GM21737 (cell line): Measurements from ENCODE around the gene EHD1.

ENCODE experiments used
- ATAC-seq: cut with Tn5 transposase; IDR thresholded peaks from one replicate; pipeline ENCODE4 v1.9.1; 2021; ENCODE audit warnings: mild to moderate bottlenecking, moderate library complexity; ENCODE audit not compliant: unreplicated experiment

The EHD1 gene

GRCh38 chr11:64845129-64845775, 33.2 kb downstream of the EHD1 start:
- ATAC-seq: no peak

DNA sequence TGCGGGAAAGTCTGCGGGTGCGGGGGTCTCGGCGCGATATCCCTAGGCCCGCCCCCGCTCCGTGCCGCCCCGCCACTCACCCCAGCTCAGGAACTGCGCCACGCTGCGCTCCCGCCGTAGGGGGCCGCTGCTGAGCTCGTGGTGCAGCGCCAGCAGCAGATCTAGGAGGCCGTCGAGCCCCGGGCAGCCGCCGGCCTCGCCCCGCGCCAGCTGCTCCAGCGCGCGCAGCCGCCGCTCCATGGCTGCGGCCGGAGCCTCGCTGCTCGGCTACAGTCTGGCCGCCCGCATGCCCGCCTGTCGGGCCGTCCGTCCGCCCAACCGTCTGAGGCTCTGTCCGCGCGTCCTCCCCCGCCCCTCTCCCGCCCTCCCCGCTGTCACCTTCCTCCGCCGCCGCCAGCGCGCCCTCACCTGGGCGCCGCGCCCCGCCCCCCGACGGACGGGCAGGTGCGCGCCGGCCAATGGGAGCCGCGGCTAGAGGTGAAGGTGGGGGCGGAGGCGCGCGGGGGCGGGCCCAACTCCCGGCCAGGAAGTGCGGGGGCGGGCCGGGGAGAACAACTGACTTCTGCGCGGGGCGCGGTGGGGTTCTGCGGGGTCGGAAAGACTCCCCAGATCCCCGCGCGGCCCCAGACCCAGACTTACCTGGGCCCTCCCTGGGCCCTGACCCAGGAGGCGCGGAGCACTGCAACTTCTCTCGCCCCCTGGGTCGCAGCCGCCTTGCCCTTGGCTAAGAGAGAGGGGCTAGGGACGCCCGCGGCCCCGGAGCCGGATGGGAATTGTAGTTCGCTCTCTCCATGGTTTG, 33.9 kb downstream of the EHD1 start, which contains the start of gene CDC42BPG:
Gene CDC42BPG (minus strand): TSS at position 324 of the 799 bp plus-strand sequence. CDS start 84 bp downstream, at position 240.
- ATAC-seq: no peak

DNA sequence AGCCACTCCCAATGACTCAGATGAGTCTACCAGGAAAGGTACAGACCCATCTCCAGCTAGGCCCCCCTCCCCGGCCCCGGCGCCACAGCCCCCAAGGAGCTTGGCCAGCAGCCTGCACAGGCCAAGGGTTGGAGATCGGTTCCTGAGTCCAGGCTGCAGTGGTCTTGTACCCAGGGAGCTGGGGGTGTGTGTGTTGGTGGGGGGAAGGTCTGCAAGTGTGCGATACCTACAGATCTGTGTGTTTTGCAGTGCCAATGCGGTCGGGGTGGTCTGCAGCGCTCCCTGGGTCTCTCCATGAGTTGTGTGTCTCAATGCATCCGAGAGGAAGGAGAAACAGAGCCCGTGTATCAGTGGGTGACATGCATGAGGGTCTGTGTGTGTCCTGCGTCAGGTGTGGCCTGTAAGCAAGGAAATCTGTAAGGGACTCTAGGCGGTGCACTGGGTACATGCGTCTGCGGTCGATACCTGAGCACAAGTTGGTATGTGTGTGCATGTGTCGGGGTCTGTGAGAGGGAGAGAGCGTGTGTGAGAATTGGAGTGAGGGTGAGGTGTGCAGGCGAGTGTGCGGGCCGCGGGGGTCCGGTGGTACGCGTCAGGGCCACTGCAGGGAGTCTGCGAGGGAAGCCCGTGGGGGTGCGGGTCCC, 34.6 kb downstream of the EHD1 start:
- ATAC-seq: no peak

- no peak for ATAC-seq
These were observed 35.4 kb downstream of the EHD1 start for GRCh38 chr11:64842851-64843685.

DNA sequence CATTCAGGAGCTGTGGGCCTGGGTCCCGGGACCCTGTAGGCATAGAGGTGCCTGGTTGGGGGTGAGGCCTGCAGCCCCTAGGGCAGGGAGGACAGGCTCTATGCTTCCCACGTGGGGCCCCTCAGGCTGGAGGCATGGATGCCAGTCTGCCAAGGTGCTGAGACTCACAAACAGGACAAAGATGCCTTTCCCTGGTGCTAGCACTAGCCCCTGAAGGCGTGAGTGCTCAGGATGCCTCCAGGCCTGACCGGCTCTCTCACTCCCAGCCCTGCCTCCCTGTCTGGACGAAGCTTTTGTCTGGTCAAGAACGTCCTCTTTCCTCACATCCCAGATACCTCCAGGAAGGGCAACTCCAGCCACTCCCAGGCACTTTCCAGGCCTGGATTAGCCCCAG, 36.1 kb downstream of the EHD1 start:
- no peak for ATAC-seq

- ATAC-seq: no peak
These were observed 36.6 kb downstream of the EHD1 start for GRCh38 chr11:64841592-64842365.

- no peak for ATAC-seq
These were observed 38.3 kb downstream of the EHD1 start for GRCh38 chr11:64839887-64840782.

- ATAC-seq: no peak
These were observed 39.1 kb downstream of the EHD1 start for GRCh38 chr11:64839335-64839734.

GRCh38 chr11:64838600-64839334, 39.7 kb downstream of the EHD1 start:
- ATAC-seq: no peak

- ATAC-seq: no peak
These were observed 40.5 kb downstream of the EHD1 start for GRCh38 chr11:64837887-64838351.

DNA sequence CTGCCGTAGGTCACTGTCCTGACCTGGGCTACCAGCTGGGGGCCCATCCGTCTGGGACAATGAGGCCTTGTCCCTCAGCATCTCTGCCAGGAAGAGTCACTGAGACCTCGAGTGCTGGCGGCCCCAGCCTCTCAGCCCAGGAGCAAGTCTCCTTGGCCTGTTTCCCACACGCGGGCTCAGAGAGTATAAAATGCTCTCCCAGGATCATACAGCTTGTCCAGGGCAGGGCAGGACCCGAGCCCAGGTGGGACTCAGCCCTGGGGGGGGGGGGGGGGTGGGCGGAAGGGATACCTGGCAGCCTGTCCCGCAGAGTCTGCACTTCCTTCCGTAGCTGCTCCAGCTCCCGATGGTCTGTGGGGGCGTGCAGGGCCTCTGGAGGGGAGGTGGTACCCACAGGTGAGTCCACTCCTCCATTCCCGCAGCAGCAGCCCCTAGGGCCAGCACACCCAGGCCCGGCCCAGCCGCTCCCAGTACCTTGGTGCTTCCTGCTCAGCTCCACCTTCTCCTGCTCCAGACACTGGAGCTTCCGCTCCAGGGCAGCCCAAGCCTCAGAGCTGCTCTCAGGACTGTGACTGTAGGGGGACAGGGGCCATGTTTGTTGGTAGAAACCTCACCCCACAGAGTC, 41.9 kb downstream of the EHD1 start:
- no peak for ATAC-seq

DNA sequence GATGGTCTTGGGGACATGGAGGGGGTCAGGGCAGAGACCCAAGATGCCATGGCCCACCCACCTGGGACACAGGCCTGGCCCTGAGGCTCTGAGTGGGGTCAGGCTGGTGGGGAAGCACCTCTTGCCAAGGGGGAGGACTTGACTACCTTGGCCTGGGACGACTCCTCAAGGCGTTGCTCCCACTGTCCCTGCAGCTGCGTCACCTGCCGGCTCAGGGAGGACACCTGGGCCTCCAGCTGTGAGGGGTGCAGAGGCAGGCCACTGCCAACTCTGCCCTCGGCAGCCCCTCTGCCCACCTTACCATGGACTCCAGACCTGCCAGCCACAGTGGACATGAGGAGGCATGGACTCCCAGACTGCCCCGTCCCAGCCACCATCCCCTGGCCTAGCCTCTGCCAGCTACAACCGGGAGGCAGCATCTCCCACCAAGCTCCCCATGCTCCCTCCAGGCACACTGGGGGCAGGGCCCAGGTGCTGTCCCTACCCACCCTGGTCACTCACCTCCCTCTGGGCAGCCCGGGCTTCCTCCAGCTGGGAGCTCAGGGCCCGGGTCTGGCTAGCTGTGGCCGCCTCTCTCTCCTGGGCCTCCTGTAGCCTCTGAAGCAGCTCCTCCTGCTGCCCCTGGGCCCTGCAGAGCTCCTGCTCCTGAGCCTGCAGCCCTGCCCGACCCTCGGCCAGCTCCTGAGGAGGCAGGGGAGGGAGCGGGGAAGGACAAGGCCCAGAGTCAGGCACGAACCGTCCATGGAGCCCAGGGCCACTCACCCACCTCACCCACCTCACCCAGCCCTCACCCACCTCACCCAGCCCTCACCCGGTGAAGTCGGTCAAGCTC, 42.6 kb downstream of the EHD1 start:
- ATAC-seq: no peak

DNA sequence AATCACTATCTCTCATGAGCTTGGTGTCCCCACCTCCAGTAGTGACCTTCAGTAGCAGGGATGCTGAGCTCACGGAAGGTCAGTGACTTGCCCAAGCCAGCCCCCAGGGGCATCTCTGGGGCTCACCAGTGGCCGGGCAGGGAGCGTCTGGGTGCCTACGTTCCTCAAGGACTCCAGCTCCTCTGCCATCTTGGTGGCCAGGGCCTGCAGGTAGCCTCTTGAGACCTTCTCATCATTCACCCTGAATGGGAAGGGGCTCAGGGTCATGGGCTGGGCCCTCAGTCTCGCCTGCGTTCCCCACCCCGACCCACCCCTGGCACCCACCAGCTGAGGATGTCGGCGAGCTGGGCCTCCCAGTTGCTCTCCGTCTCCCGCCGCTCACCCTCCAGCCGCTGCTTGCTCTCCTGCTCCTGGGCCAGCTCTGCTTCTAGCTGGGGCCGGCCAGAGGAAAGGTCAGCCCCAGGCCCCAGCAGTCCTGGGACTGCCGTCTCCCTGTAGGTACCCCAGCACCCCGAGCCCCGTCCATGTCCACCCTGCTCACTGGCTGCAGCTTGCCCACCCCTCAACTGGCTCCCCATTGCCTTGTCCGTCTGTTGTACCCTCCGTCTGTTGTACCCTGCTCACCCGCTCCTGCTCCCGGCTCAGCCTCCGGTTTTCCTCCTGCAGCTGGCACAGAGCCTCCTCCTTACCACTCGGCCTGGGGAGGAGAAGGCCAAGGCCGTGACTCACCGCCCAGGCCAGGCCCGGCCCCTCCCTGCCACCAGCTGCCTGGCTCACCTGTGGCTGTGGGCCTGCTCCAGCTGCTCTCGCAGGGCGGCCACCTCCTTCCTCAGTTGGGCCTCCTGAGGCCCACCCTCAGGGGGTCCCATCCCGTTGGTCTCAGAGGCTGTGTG, 43.5 kb downstream of the EHD1 start:
- no peak for ATAC-seq

DNA sequence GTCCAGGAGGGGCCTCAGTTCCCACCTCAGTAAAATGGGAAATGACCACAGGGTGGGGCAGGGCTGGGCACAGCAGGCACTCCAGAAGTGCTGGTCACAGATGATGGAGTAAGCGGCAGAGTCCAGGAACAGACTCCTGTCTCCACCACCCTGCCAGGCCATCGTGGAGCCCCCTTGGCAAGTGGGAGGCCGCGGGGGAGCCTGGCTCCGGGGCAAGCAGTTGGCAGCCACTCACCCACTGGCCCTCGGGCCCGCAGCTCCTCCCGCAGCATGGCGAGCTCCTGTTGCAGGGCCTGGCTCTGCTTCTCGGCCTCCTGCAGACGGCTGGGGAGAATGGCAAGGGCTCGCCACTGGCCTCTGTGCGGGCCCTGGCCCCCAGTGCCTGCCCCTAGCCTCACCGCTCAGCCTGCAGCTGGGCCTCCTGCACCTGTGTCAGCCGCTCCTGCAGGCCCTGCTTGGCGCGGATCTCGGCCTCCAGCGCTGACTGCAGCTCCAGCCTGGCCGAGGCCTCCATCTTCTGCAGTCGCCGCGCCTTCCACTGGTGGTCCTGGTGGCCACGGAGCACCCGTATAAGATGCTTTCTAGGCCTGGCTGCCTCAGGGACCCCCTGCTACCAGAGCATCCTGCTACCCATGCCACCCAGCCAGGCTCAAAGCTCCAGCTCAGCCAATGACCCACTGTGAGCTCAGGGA, 44.2 kb downstream of the EHD1 start:
- no peak for ATAC-seq

GRCh38 chr11:64833509-64833908, 44.9 kb downstream of the EHD1 start:
- ATAC-seq: no peak

GRCh38 chr11:64833198-64833502, 45.3 kb downstream of the EHD1 start:
- no peak for ATAC-seq
